Cardiac muscle cell (in vitro differentiated cells and primary cell): Measurements from ENCODE around the gene RIPK4. TPM values are rescaled to one million over a fixed set of nuclear protein-coding genes. Genes with fewer than 3 reads are reported as not detected.
"Not testable (repeated sequence)": the region's sequence is repeated elsewhere in the genome, so short reads cannot be mapped to it uniquely, and the experiment has no call there.

Experiments
- DNase-seq, 2 donors: peaks; one replicate each; pipeline versions ENCODE4 v3.0.0 to v3.0.0-alpha.2; 2010 to 2017; ENCODE audit warnings: low read depth in 1 of 2, low spot score in 1 of 2
- H3K27ac ChIP-seq: fragments of 200-600 bp; sonication (generic); 2 replicates; pipeline ENCODE4 v1.5.1; 2016
- H3K27me3 ChIP-seq: fragments of 200-600 bp; sonication (generic); 2 replicates; pipeline ENCODE4 v1.6.0; 2016; ENCODE audit warnings: control low read depth
- H3K36me3 ChIP-seq: fragments of 200-600 bp; sonication (generic); 2 replicates; pipeline ENCODE4 v1.5.1; 2016; ENCODE audit warnings: control low read depth
- H3K4me1 ChIP-seq: fragments of 200-600 bp; sonication (generic); 2 replicates; pipeline ENCODE4 v1.8.1; 2017; ENCODE audit warnings: low read depth, mild to moderate bottlenecking, mixed run types
- H3K4me3 ChIP-seq: fragments of 200-600 bp; sonication (generic); 2 replicates; pipeline ENCODE4 v1.5.1; 2016; ENCODE audit warnings: mild to moderate bottlenecking
- H3K9me3 ChIP-seq: fragments of 200-600 bp; sonication (generic); 2 replicates; pipeline ENCODE4 v1.5.1; 2017; ENCODE audit warnings: low read depth, mild to moderate bottlenecking, control low read depth
- CTCF ChIP-seq: IDR thresholded peaks from 2 replicates; pipeline ENCODE4 v1.5.1; 2012; ENCODE audit warnings: low read depth, mild to moderate bottlenecking, low read length
- polyA plus RNA-seq: library from polyadenylated mRNA; unstranded; fragments of >200 nt; fragmentation: Nextera tagmentation; extraction: Ambion mirVana; gene quantifications from 2 replicates; pipeline ENCODE4 v1.2.1, GENCODE V29; 2016
- total RNA-seq: library from RNA; depleted of rRNA; stranded (reverse); fragments of >200 nt; gene quantifications from 2 replicates; pipeline ENCODE4 v1.2.3, GENCODE V29; 2016

Gene RIPK4
- total and polyA plus RNA-seq, 2 experiments from 2014 or later: 0.71 to 2.7 TPM

DNA sequence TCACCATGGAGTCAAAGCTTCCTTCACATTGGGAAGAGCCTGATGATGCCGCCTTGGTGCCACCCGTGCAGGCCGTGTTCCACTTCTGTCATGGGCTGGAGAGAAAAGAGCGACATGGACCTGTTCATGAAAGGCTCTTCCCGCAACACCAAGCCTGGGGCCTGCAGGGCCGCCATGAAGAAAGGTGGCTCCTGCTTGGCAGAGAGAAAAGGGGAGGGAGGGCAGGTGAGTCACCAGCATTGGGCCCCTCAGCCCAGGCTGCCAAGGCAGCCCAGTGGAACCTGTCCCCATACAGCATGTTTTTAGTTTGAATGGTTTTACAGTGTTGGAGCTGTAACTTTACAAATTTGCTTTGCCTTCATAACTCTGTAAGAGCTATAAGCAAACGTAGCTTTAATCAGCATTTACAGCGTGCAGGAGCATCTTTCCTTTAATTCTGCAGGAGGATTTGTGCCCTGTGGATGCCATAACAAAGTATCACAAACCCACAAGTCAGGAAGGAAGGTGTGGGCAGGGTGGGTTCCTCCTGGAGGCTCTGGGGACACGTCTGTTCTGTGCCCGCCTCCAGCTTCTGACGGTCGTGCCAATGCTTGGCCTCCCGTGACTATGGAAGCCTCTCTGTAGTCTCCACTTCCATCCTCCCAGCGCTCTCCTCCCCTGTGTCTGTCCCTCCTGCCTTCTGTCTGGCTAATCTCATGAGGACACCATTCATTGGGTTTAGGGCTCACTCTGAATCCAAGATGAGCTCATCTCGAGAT, 49.1 kb downstream of the RIPK4 start:
- H3K4me3 ChIP-seq: no peak overlapping the region
- H3K27ac ChIP-seq: no peak overlapping the region
- H3K9me3 ChIP-seq: no peaks in the 10 kb centered on the region
- H3K27me3 ChIP-seq: no peaks in the 10 kb centered on the region
- DNase-seq: no peak
- H3K4me1 ChIP-seq: peaks cover 11% of the 10 kb centered on the region
- TF ChIP-seq CTCF: no peak
- H3K36me3 ChIP-seq: no peaks in the 10 kb centered on the region

GRCh38 chr21:41716751-41717150, 50.1 kb downstream of the RIPK4 start:
- Histone ChIP-seq H3K36me3 (no peaks in the 10 kb centered on the region), H3K4me1 (peaks cover 11% of the 10 kb centered on the region), H3K27ac (no peak overlapping the region), H3K27me3 (no peaks in the 10 kb centered on the region), H3K4me3 (no peak overlapping the region), H3K9me3 (no peaks in the 10 kb centered on the region)
- no peak for TF ChIP-seq CTCF
- no peak for DNase-seq

- H3K36me3 ChIP-seq: no peaks in the 10 kb centered on the region
- TF ChIP-seq CTCF: no peak
- H3K4me1 ChIP-seq: peaks cover 19% of the 10 kb centered on the region
- no peaks in the 10 kb centered on the region for H3K27me3 ChIP-seq
- H3K27ac ChIP-seq: peak overlapping the region; percentile 78
- peak in 1 of 2 donors; percentile 49 for DNase-seq
- H3K9me3 ChIP-seq: no peaks in the 10 kb centered on the region
- H3K4me3 ChIP-seq: no peak overlapping the region
Observed at GRCh38 chr21:41715649-41716281, 51.1 kb downstream of the RIPK4 start.

GRCh38 chr21:41714299-41714865, 52.5 kb downstream of the RIPK4 start:
- not testable (repeated sequence) for H3K27me3 ChIP-seq, H3K36me3 ChIP-seq, H3K4me3 ChIP-seq, H3K9me3 ChIP-seq, H3K27ac ChIP-seq, DNase-seq
- peaks cover 19% of the 10 kb centered on the region for H3K4me1 ChIP-seq

GRCh38 chr21:41713495-41714281, 53.2 kb downstream of the RIPK4 start:
- Histone ChIP-seq H3K4me1 (peaks cover 19% of the 10 kb centered on the region), H3K27ac (no peak overlapping the region), H3K27me3 (no peaks in the 10 kb centered on the region), H3K9me3 (no peaks in the 10 kb centered on the region), H3K36me3 (no peaks in the 10 kb centered on the region), H3K4me3 (no peak overlapping the region)
- DNase-seq: no peak
- no peak for TF ChIP-seq CTCF
